Left ventricle myocardium inferior (tissue), 1 donor: ENCODE results near the gene KIAA0319L. TPM values are rescaled to one million over a fixed set of nuclear protein-coding genes. Genes with fewer than 3 reads are reported as not detected.

Experiments
- DNase-seq: peaks from one replicate; pipeline ENCODE4 v3.0.0-alpha.2; 2020
- H3K27ac ChIP-seq: fragments of 200-600 bp; replicated peaks from 2 replicates; pipeline ENCODE4 v1.8.0; 2021
- H3K27me3 ChIP-seq: fragments of 200-600 bp; 2 replicates; pipeline ENCODE4 v1.8.0; 2021; ENCODE audit warnings: low read depth
- H3K36me3 ChIP-seq: fragments of 200-600 bp; 2 replicates; pipeline ENCODE4 v1.8.0; 2021
- H3K4me1 ChIP-seq: fragments of 200-600 bp; 2 replicates; pipeline ENCODE4 v1.8.0; 2021
- H3K4me3 ChIP-seq: fragments of 200-600 bp; 2 replicates; pipeline ENCODE4 v1.8.0; 2021; ENCODE audit warnings: mild to moderate bottlenecking, moderate library complexity
- H3K9me3 ChIP-seq: fragments of 200-600 bp; replicated peaks from 2 replicates; pipeline ENCODE4 v1.8.0; 2021
- intact Hi-C: fragments of 100-400 bp; cut with micrococcal nuclease; formaldehyde crosslinking; loops from one replicate; pipeline ENCODE4 v1.11.0; 2022
- total RNA-seq: library from RNA; stranded (reverse); fragmentation: NEBNext Ultra II Directional; extraction: Animal tissue kit (Norgen Biotek cat#: 25700); gene quantifications from one replicate; pipeline ENCODE4 v1.2.1, GENCODE V29; 2021
- TF ChIP-seq, protein P1 (sequence below): fragments of 200-600 bp; IDR thresholded peaks from 2 replicates; pipeline ENCODE4 v1.8.0; 2021; ENCODE audit warnings: antibody characterized with exemption, mild to moderate bottlenecking, borderline replicate concordance
- donor health status: DM: no; HTN: yes; CAD: no; lungs with severe emphysema.

The KIAA0319L gene
- total RNA-seq, 1 donor from 2014 or later = 64.3 TPM

DNA sequence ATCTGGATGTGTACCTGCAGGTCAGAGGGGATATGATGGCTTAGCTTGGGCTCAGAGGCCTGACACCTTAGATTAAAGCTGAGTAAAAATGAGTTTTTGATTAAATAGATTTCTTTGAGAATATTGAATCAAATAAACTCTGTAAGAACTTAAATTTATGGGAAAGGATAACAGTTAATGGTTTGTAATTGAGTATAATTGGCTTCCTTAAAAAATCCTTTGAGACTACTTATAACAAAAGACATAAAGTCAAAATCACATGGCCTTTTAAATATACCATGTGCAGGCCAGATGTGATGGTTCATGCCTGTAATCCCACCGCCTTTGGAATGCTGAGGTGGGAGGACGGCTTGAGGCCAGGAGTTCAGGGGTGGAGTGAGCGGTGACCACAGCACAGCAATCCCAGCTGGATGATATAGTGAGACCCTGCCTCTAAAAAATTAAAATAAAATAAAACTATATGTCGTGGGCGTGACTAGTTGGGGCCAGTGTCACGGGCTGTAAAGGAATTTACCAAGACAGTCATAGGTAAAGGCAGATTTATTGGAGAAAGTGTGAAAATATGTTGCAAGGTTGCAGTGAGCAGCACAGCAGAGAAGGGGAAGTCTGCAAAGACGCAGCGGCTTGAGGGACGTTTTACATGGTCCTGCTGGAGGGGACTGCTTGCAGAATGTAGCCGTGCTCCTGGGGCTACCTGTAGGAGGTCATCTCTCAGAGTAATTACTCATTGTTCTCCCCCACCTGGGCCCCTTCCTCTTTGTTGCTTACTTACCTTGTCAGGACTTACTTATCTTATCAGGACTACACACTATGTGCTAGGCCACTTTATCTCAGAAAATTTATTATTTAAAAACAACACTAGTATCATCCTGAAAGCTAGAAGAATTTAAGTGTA lies 166.4 kb downstream of the KIAA0319L start:
- Histone ChIP-seq H3K27ac (no peak overlapping the region), H3K9me3 (no peaks in the 10 kb centered on the region), H3K4me3 (no peak overlapping the region), H3K36me3 (peaks cover 88% of the 10 kb centered on the region), H3K4me1 (no peaks in the 10 kb centered on the region), H3K27me3 (no peaks in the 10 kb centered on the region)
- intact Hi-C loops = no loop called here
- TF ChIP-seq, protein P1, sequence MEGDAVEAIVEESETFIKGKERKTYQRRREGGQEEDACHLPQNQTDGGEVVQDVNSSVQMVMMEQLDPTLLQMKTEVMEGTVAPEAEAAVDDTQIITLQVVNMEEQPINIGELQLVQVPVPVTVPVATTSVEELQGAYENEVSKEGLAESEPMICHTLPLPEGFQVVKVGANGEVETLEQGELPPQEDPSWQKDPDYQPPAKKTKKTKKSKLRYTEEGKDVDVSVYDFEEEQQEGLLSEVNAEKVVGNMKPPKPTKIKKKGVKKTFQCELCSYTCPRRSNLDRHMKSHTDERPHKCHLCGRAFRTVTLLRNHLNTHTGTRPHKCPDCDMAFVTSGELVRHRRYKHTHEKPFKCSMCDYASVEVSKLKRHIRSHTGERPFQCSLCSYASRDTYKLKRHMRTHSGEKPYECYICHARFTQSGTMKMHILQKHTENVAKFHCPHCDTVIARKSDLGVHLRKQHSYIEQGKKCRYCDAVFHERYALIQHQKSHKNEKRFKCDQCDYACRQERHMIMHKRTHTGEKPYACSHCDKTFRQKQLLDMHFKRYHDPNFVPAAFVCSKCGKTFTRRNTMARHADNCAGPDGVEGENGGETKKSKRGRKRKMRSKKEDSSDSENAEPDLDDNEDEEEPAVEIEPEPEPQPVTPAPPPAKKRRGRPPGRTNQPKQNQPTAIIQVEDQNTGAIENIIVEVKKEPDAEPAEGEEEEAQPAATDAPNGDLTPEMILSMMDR = no peak
- DNase-seq = no peak

DNA sequence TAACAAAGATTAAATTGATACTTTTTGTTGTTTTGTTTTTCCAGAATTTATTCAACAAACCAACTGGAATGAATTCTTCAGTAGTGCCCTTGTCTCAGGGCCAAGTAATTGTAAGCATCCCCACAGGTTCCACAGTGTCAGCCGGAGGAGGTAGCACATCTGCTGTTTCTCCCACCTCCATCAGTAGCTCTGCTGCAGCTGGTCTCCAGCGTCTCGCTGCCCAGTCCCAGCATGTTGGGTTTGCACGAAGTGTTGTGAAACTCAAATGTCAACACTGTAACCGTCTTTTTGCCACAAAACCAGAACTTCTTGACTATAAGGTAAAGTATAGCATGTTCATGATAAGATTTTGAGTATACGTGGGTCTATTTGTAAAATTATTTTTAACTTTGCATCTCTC lies 170.2 kb downstream of the KIAA0319L start:
- peaks cover 77% of the 10 kb centered on the region for H3K36me3 ChIP-seq
- intact Hi-C loops = no loop called here
- TF ChIP-seq, protein P1 = no peak

DNA sequence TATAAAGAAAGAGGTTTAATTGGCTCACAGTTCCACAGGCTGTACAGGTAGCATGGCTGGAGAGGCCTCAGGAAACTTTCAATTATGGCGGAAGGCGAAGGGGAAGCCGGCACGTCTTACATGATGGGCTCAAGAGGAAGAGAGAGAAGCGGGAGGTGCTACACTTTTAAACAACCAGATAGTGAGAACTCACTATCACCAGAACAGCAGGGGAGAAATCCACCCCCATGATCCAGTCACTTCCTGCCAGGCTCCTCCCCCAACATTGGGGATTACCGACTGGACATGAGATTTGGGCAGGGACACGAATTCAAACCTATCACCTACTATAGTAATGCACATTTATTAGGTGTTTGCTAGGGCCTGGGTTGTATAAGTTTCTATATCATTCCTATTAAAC lies 170.9 kb downstream of the KIAA0319L start:
- H3K36me3 ChIP-seq = peaks cover 76% of the 10 kb centered on the region
- intact Hi-C loops = no loop called here

More for the DNA sequence above, 170.2 kb downstream of the KIAA0319L start:
- DNase-seq = no peak
- H3K27ac ChIP-seq = no peak overlapping the region
- no peaks in the 10 kb centered on the region for H3K27me3 ChIP-seq
- H3K4me3 ChIP-seq = no peak overlapping the region
- H3K9me3 ChIP-seq = no peaks in the 10 kb centered on the region
- H3K4me1 ChIP-seq = no peaks in the 10 kb centered on the region

More for the DNA sequence above, 170.9 kb downstream of the KIAA0319L start:
- no peak overlapping the region for H3K4me3 ChIP-seq
- TF ChIP-seq, protein P1 = no peak
- no peak for DNase-seq
- no peaks in the 10 kb centered on the region for H3K4me1 ChIP-seq
- no peak overlapping the region for H3K27ac ChIP-seq
- no peaks in the 10 kb centered on the region for H3K9me3 ChIP-seq
- H3K27me3 ChIP-seq = no peaks in the 10 kb centered on the region

Other genes with a start within 250 kb of the KIAA0319L start
- gene NCDN, start 396 bp upstream of the KIAA0319L start, total RNA-seq = 26.1 TPM
- gene TFAP2E, start 15.9 kb upstream of the KIAA0319L start, total RNA-seq = 0.30 TPM
- gene PSMB2, start 84.1 kb upstream of the KIAA0319L start, total RNA-seq = 39.9 TPM
- 9.8 TPM for gene C1orf216, start 161.5 kb upstream of the KIAA0319L start, total RNA-seq
- 0.49 TPM for gene CLSPN, start 212.6 kb upstream of the KIAA0319L start, total RNA-seq